HG02763 (cell line): ENCODE data around the gene LAG3.
A peak's percentile ranks its signal among the peaks of the same experiment; 100 is the strongest.

Experiments used
- ATAC-seq: cut with Tn5 transposase; IDR thresholded peaks from one replicate; pipeline ENCODE4 v1.9.1; 2021; ENCODE audit warnings: mild to moderate bottlenecking, moderate library complexity; ENCODE audit not compliant: unreplicated experiment

LAG3 gene

GRCh38 chr12:6771091-6771495 is 1.2 kb upstream of the LAG3 start:
- no peak for ATAC-seq

- ATAC-seq = no peak
Measured at GRCh38 chr12:6771509-6772330, 600 bp upstream of the LAG3 start.

GRCh38 chr12:6772726-6773589 is 638 bp downstream of the LAG3 start:
- no peak for ATAC-seq

GRCh38 chr12:6773590-6774351 is 1.5 kb downstream of the LAG3 start:
- ATAC-seq = no peak

GRCh38 chr12:6774499-6775062 is 2.3 kb downstream of the LAG3 start:
- ATAC-seq = no peak

- no peak for ATAC-seq
Measured at GRCh38 chr12:6775185-6776174, 3.2 kb downstream of the LAG3 start.

GRCh38 chr12:6777386-6777785 is 5.1 kb downstream of the LAG3 start:
- no peak for ATAC-seq

GRCh38 chr12:6778217-6778573 is 5.9 kb downstream of the LAG3 start:
- no peak for ATAC-seq

- peak; percentile 76 for ATAC-seq
Measured at GRCh38 chr12:6778574-6779550, 6.5 kb downstream of the LAG3 start.

GRCh38 chr12:6779708-6780432 is 7.5 kb downstream of the LAG3 start:
- no peak for ATAC-seq

GRCh38 chr12:6780573-6780972 is 8.3 kb downstream of the LAG3 start:
- ATAC-seq = no peak

- ATAC-seq = no peak
Measured at GRCh38 chr12:6782119-6782518, 9.8 kb downstream of the LAG3 start.

GRCh38 chr12:6782850-6783566 is 10.7 kb downstream of the LAG3 start:
- ATAC-seq = no peak

- ATAC-seq = no peak
Measured at GRCh38 chr12:6783828-6784227, 11.5 kb downstream of the LAG3 start.

GRCh38 chr12:6784296-6784695 is 12.0 kb downstream of the LAG3 start:
- no peak for ATAC-seq

GRCh38 chr12:6784761-6785160 is 12.4 kb downstream of the LAG3 start:
- no peak for ATAC-seq

GRCh38 chr12:6786416-6787094 is 14.2 kb downstream of the LAG3 start:
- ATAC-seq = no peak
